Measurements from ENCODE around the gene ARHGEF3. TPM values are rescaled to one million over a fixed set of nuclear protein-coding genes. Genes with fewer than 3 reads are reported as not detected.

The ARHGEF3 gene
- total RNA-seq, 1 donor from 2014 or later, result 37.5 TPM

DNA sequence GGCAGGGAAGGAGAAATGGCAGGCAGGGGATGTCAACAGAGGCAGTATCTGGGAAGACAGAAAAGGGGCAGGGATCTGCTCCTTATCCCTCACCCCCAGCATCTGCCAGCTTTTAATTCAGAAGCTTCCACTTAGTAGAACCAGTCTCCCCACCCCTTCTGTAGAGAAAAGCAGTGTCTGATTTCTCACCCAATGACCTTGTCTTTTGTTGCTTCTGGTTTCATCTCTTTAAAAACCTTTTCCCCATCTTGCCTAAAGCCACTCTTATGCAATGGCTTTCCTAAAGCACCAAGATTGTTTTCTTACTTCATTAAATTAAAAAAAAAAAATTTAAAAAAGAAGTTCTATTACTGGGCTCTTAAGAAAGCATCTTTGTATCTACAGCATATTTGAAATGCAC lies 27.8 kb downstream of the ARHGEF3 start:
- no peaks in the 10 kb centered on the region for H3K27me3 ChIP-seq
- TF ChIP-seq, protein P1, sequence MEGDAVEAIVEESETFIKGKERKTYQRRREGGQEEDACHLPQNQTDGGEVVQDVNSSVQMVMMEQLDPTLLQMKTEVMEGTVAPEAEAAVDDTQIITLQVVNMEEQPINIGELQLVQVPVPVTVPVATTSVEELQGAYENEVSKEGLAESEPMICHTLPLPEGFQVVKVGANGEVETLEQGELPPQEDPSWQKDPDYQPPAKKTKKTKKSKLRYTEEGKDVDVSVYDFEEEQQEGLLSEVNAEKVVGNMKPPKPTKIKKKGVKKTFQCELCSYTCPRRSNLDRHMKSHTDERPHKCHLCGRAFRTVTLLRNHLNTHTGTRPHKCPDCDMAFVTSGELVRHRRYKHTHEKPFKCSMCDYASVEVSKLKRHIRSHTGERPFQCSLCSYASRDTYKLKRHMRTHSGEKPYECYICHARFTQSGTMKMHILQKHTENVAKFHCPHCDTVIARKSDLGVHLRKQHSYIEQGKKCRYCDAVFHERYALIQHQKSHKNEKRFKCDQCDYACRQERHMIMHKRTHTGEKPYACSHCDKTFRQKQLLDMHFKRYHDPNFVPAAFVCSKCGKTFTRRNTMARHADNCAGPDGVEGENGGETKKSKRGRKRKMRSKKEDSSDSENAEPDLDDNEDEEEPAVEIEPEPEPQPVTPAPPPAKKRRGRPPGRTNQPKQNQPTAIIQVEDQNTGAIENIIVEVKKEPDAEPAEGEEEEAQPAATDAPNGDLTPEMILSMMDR (IDR thresholded peaks at IDR 0.05), result no peak
- H3K36me3 ChIP-seq, result peaks cover 45% of the 10 kb centered on the region
- H3K4me3 ChIP-seq, result no peak overlapping the region
- DNase-seq (no peak), ATAC-seq (no peak)
- H3K9me3 ChIP-seq, result no peaks in the 10 kb centered on the region
- intact Hi-C loops (cut with DNase I), result no loop called here
- peaks cover 51% of the 10 kb centered on the region for H3K4me1 ChIP-seq
- peak overlapping the region; percentile 27 for H3K27ac ChIP-seq

DNA sequence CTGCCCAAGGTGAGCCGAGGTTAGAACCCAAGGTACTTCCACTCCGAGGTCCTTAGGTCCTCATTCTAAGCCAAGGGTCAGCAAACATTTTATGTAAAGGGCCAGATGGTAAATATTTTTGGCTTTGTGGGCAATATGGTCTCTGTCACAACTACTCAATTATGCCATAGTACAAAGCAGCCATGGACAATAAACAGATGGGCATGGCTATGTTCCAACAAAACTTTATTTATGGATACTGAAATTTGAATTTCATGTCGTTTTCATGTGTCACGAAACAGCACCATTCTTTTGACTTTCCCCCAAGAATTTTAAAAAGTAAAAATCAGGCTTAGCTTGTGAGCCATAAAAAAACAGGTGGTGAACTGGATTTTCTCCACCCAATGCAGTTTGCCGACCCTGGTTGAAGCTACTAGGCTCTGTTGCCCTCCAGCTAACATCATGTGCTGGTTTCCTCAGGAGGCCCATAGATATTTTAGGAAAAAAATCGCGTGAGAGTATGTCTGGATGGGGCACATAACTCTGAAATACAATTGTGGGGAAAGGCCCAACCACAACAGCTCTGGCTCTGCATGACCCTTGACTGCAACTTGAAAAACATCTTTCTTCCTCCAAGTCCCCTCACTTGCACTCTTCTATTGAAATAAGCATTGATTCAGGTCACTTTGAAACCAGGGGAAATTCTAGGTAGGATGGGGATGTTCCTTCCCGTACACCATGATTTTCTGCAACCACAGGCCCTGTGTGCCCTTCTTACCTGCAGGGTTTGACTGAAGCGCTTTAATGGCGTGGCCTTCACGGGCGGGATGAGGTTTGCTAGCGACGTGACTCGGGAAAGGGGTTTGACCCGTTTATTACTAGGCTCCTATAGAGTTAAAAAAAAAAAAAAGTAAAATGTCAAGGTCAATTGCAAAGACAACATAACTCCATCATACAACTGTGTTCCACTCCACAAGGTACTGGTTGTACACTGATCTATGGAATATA lies 28.5 kb downstream of the ARHGEF3 start:
- TF ChIP-seq, protein P1 (IDR thresholded peaks at IDR 0.05), result no peak
- no peak for DNase-seq
- H3K4me3 ChIP-seq, result no peak overlapping the region

DNA sequence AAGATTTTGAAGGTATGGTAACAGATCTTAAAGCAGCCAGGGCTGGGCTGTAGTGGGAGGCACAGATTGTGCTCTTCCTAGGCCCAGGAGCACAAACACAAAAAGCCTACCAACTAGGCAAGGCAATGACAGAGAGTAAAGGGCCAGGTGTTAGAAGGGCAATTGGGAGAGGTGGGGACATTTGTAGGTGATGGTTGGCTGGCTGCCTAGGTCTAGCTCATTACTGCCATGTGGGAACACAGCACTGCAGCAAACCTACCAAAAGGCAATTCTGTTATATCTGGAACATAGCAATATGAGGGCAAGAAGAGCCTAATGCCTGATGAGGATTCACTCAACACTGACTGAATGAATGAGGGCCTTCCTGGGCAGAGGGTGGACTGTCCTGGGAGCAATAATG lies 30.4 kb downstream of the ARHGEF3 start:
- Histone ChIP-seq H3K36me3 (peaks cover 45% of the 10 kb centered on the region), H3K9me3 (no peaks in the 10 kb centered on the region), H3K27me3 (no peaks in the 10 kb centered on the region), H3K4me3 (no peak overlapping the region), H3K4me1 (peaks cover 28% of the 10 kb centered on the region), H3K27ac (no peak overlapping the region)
- intact Hi-C loops (cut with DNase I), result no loop called here
- DNase-seq (no peak), ATAC-seq (no peak)
- TF ChIP-seq, protein P1 (IDR thresholded peaks at IDR 0.05), result no peak

More for the DNA sequence above, 28.5 kb downstream of the ARHGEF3 start:
- H3K27ac ChIP-seq, result peak overlapping the region; percentile 27
- H3K36me3 ChIP-seq, result peaks cover 45% of the 10 kb centered on the region
- ATAC-seq, result no peak
- intact Hi-C loops (cut with DNase I), result no loop called here
- no peaks in the 10 kb centered on the region for H3K9me3 ChIP-seq
- H3K27me3 ChIP-seq, result no peaks in the 10 kb centered on the region
- H3K4me1 ChIP-seq, result peaks cover 47% of the 10 kb centered on the region

DNA sequence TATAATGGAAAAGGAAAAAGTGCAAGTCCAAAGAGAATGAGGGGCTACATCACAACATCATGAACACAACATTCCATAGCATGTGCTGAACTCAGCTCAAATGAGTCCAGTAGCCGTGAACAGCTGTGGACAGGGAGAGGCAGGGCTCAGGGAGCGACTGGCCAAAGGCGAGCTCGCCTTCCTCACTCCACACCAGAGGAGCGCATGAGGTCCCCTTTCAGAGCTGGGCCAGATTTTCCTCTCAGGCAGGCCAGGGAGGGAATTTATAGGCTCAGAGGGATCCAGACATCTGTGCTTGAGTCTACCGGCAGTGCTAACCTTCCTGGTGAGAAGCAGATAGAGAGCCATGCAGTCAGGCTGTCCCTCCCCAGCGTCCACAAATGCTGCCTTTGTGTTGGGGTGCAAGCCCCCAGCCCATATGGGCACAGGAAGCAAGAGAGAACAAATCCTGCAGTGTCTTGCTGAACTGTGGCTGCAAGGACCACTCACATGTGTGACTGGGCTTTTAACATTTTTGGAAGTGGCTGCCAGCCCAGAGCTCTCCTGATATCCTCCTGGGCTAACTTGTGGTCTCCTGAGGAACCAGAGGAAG lies 32.5 kb downstream of the ARHGEF3 start:
- peaks cover 13% of the 10 kb centered on the region for H3K4me1 ChIP-seq
- no peaks in the 10 kb centered on the region for H3K27me3 ChIP-seq
- peaks cover 45% of the 10 kb centered on the region for H3K36me3 ChIP-seq
- TF ChIP-seq, protein P1 (IDR thresholded peaks at IDR 0.05), result no peak
- ATAC-seq (no peak), DNase-seq (no peak)
- no peaks in the 10 kb centered on the region for H3K9me3 ChIP-seq
- peak overlapping the region; percentile 18 for H3K27ac ChIP-seq
- intact Hi-C loops (cut with DNase I), result no loop called here
- no peak overlapping the region for H3K4me3 ChIP-seq

DNA sequence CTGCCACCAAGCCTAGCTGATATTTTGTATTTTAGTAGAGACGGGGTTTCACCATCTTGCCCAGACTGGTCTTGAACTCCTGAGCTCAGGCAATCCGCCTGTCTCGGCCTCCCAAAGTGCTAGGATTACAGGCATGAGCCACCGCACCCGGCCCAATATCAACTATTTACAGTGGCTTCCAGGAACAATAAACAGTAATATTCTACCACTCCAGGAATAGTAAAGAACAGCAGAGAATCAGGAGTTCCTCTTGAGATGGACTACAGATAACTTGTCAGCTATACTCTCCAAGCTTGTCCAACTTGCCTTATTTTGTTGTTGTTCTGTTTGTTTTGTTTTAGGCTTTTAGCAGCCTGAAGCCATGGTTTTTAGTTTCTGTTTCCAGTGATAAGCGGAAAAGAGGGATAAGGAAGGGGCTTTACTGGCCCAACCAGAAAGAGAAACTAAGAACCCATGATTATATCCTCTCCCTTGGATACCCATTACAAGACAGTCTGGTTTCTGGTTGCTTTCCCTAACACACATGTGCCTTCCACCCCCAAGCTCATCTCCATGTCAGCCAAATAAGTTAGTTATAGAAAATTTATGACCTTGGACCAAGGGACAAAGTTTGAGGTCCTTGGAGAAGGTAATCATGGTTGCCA lies 36.7 kb downstream of the ARHGEF3 start:
- H3K4me3 ChIP-seq, result no peak overlapping the region
- no peaks in the 10 kb centered on the region for H3K9me3 ChIP-seq
- TF ChIP-seq, protein P1 (IDR thresholded peaks at IDR 0.05), result no peak
- DNase-seq, result no peak
- H3K27ac ChIP-seq, result no peak overlapping the region
- H3K36me3 ChIP-seq, result peaks cover 10% of the 10 kb centered on the region
- intact Hi-C loops (cut with DNase I), result no loop called here
- ATAC-seq, result no peak
- H3K27me3 ChIP-seq, result no peaks in the 10 kb centered on the region
- H3K4me1 ChIP-seq, result peaks cover 20% of the 10 kb centered on the region

Measured in upper lobe of right lung (tissue), 1 donor.